ENCODE measurements around the gene UNC80.
"Not testable (repeated sequence)": the region's sequence is repeated elsewhere in the genome, so short reads cannot be mapped to it uniquely, and the experiment has no call there.

UNC80 gene, protein sequence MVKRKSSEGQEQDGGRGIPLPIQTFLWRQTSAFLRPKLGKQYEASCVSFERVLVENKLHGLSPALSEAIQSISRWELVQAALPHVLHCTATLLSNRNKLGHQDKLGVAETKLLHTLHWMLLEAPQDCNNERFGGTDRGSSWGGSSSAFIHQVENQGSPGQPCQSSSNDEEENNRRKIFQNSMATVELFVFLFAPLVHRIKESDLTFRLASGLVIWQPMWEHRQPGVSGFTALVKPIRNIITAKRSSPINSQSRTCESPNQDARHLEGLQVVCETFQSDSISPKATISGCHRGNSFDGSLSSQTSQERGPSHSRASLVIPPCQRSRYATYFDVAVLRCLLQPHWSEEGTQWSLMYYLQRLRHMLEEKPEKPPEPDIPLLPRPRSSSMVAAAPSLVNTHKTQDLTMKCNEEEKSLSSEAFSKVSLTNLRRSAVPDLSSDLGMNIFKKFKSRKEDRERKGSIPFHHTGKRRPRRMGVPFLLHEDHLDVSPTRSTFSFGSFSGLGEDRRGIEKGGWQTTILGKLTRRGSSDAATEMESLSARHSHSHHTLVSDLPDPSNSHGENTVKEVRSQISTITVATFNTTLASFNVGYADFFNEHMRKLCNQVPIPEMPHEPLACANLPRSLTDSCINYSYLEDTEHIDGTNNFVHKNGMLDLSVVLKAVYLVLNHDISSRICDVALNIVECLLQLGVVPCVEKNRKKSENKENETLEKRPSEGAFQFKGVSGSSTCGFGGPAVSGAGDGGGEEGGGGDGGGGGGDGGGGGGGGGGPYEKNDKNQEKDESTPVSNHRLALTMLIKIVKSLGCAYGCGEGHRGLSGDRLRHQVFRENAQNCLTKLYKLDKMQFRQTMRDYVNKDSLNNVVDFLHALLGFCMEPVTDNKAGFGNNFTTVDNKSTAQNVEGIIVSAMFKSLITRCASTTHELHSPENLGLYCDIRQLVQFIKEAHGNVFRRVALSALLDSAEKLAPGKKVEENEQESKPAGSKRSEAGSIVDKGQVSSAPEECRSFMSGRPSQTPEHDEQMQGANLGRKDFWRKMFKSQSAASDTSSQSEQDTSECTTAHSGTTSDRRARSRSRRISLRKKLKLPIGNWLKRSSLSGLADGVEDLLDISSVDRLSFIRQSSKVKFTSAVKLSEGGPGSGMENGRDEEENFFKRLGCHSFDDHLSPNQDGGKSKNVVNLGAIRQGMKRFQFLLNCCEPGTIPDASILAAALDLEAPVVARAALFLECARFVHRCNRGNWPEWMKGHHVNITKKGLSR (N-terminal part only)

DNA sequence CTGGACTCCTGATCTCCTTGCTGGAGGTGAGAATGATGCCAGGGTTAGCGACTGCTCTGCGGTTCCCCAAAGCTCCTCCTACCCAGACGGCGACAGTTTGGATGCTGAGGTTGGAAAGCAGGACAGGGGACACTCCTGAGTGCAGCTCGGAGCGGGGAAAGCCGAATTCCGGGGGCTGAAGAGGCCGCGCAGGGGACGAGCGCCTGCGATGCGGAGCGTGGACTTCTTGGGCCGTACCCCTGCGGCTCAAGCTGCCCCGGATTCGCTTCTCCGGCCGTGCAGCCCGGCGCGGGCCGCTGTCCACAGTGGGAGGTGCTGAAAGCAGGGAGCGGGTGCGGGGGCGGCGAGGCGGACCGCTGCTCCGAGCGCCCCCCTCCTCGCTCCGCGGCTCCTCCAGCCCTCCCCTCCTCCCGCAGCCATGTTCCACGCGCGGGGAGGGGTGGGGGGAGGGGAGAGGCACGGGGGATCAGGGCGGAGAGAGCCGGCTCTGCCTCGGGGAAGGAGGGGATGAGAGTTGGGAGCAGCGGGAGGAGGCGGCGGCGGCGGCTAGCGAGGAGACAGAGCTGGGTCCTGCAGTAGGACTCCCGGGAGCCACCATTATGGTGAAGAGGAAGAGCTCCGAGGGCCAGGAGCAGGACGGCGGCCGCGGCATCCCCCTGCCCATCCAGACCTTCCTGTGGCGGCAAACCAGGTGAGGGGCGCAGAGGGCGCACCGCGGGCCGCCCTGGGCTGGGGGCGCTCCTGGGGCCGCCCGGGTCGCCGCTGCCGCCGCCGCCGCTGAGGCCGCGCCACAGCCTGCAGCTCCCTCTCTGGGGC is at the start of gene UNC80:
UNC80 (plus strand) TSS at position 359 of the 816 bp plus-strand sequence; CDS start at position 600, 241 bp downstream.
- DNase-seq, result peak; percentile 16 to 43

DNA sequence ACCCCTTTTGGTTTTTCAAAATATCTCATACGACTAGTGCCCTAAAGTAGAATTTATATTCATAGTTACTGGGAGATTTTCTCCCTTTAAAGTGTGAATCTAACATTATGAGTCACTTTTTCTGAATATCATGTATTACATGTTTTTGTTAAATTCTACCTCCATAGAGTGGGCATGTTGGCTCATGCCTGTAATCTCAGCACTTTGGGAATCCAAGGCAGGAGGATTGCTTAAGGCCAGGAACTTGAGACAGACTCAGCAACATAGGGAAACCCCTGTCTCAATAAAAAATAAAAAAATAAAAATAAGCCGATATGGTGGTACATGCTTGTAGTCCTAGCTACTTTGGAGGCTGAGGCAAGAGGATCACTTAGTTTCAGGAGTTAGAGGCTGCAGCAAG is 45.3 kb upstream of the UNC80 start:
- DNase-seq, result no peak

DNA sequence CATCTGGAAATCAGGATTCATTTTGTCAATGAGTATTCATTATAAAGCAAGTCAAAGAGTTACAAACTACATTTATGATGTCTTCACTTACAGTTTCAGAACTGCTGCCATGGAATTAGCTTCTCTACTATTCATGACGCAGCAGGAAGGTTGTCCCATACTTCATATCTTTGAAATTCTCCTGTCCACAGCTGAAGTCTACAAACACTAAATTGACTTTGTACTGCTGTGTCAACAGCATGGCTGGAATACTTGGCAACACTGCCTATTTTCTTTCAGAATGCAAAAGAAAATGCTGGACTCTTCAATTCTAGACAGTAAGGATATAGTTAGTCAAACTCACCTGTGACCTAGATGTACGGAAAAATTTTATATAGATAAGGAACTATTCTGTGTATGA is 44.6 kb upstream of the UNC80 start:
- no peak for DNase-seq

DNA sequence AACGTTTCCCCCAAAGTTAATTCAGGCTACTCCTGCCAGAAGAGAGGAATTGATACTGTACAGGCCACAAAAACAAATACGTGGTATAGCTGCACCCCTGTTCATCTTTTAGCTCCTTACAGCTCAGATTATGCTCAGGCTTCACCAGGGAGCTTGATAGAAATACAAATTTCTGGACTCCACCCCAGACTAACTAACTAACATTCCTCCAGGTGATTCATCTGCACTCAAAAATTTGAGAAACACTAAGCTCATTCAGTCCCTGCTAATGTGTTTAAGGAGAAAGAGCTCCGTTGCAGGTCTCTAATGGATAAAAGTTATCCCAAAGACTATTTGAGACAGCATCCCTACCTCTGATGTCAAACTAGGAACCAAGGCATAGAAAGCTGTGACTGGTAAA is 36.8 kb upstream of the UNC80 start:
- DNase-seq, result no peak

DNA sequence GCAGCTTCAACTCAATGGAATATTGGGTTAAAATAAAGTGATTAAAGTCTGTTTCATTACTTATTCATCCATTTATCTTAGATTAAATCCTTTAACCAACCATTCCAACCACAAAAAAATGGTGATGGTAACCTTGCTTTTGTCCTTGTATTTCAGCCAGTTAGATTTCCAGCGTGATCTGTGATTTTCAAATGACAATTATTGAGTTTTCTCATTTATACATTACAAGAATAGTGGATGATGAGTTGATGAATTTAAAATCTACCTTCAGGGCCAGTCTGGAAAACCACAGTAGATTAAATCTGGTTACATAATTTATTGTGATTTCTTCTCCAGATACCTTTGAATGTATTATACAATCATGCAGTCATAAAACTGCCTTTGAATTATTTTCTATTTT is 29.7 kb upstream of the UNC80 start:
- DNase-seq, result no peak

DNA sequence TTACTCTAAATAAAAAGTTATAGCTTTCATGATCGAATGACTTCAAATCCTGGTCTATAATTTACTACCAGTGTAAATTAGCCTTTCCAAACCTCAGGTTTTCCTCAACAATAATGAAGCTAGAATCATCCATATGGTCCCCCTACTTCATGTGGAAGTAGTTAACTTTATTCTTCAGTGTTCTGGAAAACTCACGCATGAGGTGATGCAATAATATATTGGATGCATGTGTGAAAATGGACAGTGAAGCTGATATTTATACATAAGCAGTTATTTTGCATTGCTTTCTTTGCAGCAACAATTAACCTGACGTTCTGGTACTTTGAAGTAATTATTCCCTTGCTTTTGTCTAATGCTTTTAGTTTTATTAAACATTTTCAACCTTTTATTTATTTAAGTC is 18.6 kb upstream of the UNC80 start:
- no peak for DNase-seq

DNA sequence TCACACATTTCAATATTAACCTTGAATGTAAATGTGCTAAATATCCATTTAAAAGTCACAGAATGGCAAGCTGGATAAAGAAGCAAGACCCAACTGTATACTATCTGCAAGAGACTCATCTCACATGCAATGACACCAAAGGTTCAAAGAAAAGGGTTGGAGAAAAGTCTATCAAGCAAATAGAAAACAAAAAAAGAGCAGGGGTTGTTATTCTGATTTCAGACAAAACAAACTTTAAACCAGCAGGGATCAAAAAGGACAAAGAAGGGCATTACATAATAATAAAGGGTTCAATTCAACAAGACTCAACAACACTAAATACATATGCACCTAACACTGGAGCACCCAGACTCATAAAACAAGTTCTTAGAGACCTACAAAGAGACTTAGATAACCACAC is 14.5 kb upstream of the UNC80 start:
- no peak for DNase-seq

DNA sequence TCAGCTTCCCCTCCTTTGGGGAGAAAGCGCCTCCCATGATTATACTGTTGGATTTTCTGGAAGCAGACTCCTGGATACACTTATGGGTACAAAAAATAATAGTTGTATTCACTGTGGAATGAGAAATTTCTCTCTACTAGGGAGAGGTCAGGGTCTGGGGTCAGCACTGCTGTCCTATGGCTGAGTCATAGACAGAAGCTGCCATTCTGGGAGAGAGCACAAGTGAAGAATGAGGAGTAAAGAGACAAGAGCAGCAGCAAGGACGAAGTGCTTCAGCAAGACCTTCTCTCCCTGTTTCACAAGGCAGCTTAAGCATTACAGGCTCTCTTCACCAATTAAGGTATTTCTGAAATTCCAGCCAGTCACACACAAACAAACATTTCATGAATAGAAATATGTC is 10.1 kb upstream of the UNC80 start:
- DNase-seq, result no peak

DNA sequence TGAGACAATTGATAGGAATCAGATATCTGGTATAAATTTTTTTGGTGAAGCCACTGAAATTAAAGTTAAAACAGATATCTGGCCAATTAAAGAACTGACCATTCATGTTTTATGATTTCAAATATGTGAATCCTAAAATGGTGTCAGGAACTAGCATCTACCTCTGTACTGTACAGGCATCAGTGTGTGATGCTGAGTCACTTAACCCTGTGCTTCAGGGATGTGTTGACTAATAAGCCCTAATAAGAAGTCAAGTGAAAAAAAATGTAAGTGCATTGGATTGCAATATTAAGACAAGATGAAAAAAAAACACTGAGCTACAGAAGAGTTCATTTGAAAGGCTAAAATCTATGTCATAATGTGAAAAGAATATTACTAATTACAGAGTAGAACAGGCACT is 9.1 kb upstream of the UNC80 start:
- no peak for DNase-seq

DNA sequence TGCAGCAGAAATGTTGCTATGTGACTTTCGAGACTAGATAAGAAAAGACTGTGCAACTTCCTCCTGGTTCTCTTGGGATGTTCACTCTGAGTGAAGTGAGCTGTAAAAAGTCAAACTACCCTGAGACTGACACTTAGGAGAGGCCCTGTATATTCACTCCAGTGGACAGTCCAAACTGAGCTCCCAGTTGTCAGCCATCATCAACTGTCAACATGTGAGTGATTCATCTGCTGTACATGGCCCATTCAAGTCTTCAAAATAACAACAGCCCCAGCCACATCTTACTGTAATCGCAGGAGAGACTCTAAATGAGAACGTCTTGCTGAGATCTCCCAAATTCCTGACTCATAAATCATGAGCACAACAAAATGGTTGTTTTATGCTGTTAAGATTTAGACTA is 8.5 kb upstream of the UNC80 start:
- no peak for DNase-seq

DNA sequence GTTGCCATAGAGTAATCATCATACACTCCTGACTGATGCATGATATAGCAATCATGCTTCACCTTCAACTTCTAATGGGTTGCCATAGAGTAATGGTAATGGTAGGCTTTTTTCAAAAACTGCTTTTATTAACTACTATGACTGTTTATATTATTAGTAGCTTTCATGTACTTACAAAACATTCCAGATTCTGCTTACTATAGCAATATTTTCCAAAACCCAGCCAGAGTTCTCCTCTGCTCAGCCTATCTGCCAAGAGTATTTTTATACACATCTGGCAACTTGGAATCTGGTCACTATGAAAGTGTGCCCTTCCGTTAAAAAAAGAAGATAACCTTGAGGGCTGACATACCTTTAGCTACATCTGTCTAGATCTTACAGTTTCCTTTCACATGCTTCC is 5.0 kb upstream of the UNC80 start:
- no peak for DNase-seq

DNA sequence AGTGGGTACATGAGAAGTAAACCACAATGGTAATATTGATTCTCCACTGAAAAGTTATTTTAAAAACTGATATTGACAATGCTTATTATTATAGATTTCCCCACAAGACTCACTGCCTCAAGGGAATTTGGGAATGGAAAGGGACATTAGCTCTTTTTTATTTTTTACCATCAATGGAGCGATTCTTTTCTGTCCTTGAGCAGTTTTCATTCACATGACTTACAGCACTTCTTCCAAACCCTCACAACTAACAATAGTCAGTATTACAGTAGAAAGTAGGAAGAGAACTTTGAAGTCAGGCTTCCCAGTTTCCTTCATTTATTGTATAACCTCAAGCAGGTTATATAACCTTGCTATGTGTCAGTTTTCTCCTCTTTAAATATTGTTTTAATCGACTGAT is 4.3 kb upstream of the UNC80 start:
- DNase-seq, result no peak

DNA sequence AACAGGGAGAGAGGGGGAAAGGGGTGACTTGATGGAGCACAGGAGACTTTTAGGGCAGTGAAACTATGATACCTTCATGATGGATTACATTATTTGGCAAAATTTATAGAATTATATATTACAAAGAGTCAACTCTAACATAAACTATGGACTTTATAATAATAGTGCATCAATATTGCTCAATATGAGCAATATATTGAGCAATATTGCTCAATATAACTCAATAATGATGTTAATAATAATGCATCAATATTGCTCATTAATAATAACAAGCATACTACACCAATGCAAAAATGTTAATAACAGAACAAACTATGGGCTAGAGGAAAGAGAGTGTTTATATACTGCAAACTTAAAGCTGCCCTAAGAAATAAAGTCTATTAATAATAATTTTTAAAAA is 3.1 kb upstream of the UNC80 start:
- no peak for DNase-seq

DNA sequence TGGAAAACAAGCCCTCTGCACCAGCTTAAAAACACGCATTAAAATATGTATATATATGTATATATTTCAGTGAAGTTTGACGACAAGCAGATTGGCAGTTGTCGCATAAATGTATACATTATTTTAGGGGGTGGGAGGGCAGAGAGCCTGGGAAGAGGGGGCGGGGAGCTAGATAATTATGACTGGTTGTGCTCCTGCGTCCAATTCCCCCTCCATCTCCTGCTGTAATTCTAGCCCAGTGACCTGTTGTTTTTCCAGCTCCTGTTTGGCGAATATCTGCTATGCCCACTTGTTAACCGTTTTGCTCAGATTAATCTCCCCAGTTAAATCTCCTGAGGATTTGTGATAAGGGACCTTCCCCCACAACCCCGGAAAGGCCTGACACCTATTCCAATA is 656 bp downstream of the UNC80 start:
- DNase-seq, result peak in 1 of 2 experiments; percentile 22

DNA sequence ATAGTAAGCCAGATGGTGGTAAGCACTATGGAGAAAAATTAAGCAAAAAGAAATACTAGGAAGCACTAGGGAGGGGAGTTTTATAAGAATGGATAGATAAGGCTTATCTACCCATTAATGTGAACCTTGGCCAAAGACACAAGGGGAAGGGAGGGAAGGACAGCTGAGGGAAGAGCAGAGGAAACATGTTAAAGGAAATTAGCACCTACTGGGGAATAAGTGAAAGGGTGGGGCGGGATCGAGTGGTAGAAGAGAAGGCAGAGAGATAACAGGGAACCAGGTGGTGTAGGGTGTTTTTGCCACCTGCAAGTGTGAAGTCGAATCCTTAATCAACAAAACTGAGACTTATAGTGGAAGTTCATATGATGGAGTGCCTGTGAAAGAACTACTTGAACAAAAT is 1.7 kb downstream of the UNC80 start:
- DNase-seq, result no peak

DNA sequence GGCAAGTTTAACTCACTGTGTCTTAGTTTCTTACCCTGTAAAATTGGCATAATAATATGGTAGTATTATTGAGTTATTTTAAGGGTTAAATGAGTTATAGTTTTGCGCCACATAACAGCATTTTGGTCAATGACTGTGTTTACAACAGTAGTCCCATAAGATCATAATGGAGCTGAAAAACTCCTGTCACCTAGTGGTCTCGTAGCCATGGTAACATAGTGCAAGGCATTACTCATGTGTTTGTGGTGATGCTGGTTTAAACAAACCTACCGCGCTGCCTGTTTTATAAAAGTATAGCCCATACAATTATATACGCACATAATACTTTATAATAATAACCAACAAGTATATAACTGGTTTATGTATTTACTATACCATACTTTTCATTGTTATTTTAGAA is 15.8 kb downstream of the UNC80 start:
- no peak for DNase-seq

DNA sequence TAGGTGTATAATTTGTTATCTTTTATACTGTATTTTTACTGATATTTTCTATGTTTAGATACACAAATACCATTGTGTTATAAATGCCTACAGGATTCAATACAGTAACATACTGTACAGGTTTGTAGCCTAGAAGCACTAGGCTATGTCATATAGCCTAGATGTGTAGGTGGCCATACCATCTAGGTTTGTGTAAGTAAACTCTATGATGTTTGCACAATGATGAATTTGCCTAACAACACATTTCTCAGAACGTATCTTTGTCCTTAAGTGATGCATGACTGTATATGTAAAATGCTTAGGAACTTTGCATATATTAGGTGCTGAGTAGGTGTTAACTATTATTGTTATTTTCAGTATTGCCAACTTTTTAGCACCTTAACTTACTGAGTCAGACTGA is 17.3 kb downstream of the UNC80 start:
- DNase-seq, result no peak

DNA sequence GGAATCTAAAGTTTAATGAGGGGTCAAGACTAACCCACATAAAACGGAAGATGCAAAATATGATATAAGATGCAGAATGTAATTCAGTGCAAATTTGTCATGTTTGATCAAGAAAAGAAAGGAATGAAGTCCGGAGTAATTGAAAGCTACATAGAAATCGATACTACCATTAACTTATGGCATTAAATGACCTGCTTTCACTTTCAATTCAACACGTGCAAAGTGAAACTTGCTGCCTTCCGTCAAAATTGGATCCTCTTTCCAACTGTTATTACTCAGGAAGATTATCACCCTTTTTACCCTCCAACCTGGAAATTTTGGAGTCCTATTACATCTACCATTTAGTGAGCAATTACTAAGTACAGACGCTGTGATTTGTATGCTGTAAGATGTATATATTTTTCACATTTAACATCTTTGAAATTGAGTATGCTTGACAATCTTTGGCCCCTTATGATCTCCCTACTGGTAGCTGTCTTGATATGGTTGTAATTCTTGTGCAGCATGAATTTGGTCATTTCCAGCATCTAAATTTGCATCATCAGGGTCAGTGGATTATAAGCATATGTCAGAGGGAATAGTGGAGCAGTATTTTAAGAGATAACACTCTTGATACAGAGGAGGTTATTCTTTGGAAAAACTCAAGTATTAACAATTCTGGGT is 18.6 kb downstream of the UNC80 start:
- no peak for DNase-seq

DNA sequence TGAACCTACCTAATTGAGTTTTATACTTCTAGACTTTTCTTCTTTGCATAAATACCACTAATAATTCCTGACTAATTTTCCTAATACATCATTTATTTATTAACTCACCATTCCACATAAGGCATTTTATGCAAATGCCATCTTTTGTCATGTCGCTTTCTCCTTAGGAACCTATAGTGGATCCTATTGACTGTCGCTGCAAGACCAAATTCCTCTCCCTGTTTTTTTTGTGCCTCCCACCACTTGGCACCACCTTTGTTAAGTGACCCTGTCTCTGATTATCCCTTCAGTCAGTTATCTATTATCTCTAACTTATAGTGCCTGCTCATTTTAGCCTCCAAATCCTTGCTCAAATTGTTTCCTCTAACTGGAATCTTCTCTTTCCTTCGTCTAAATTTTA is 19.5 kb downstream of the UNC80 start:
- no peak for DNase-seq

DNA sequence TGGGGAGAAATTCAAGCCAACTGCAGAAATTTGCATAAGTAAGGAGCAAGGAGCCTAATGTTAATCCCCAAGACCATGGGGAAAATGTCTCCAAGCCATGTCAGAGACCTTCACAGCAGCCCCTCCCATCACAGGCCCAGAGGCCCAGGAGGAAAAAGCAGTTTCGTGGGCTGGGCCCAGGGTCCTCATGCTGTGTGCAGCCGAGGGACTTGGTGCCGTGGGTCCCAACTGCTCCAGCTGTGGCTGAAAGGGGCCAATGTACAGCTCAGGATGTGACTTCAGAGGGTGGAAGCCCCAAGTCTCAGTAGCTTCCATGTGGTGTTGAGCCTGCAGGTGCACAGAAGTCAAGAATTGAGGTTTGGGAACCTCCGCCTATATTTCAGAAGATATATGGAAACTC is 23.8 kb downstream of the UNC80 start:
- not testable (repeated sequence) for DNase-seq

DNA sequence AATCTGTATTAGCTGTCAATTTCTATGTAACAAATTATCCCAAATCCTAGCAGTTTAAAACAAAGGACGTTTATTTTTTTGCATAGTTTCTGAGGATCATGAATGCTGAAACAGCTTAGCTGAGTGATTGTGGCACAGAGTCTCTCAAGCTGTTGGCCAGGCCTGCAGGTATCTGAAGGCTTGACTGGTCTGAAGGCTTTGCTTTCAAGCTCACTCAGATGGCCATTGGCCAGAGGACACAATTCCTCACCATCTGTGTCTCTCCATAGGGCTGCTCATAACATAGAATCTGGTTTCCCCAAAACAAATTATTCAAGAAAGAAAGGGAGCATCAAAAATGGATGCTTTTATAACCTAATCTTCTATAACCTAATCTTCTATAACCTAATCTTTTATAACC is 33.7 kb downstream of the UNC80 start:
- DNase-seq, result peak in 1 of 2 experiments; percentile 5

DNA sequence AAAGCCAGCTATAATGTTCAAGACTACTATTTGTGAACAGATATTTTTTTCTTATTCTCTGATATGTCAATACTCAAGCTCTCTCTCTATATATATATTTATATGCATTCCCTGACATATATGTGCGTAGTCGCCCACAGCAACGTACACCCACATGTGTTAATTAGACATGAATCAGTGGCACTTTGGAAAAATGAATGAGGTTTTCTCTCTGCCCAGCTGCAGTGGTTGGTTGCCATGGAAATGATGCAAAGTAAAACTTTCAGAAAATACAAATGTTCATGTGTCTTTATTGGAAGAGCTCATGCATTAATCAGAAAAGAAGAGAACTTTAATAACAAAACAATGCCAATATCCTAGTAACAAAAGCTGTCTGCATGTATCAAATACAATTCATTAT is 34.7 kb downstream of the UNC80 start:
- DNase-seq, result no peak
